ENCODE data around the gene RTP3.

RTP3 gene

GRCh38 chr3:46454209-46454595, 43.6 kb upstream of the RTP3 start:
- no peak overlapping the region for H3K27ac ChIP-seq
- no peaks in the 10 kb centered on the region for H3K27me3 ChIP-seq (ENCODE audit: insufficient read depth, low read depth)
- no peak for TF ChIP-seq CTCF (conservative IDR thresholded peaks at IDR 0.05; ENCODE audit: low read depth, low read length)
- no peaks in the 10 kb centered on the region for H3K4me1 ChIP-seq (ENCODE audit: low read depth, poor library complexity, severe bottlenecking)
- no peaks in the 10 kb centered on the region for H3K79me2 ChIP-seq (ENCODE audit: insufficient read depth, low read depth)
- no peak overlapping the region for H3K4me2 ChIP-seq
- no peak overlapping the region for H2AFZ ChIP-seq (ENCODE audit: low read depth)
- no peak overlapping the region for H3K9ac ChIP-seq
- no peaks in the 10 kb centered on the region for H3K36me3 ChIP-seq (ENCODE audit: insufficient read depth)
- no peaks in the 10 kb centered on the region for H4K20me1 ChIP-seq (ENCODE audit: insufficient read depth)
- H3K4me3 ChIP-seq (IDR thresholded peaks at IDR 0.05; ENCODE audit: insufficient read depth, low read depth, low read length), result no peak overlapping the region

- no peak overlapping the region for H3K4me2 ChIP-seq
Measured at GRCh38 chr3:46454606-46455005, 43.2 kb upstream of the RTP3 start.

GRCh38 chr3:46455231-46456115, 42.3 kb upstream of the RTP3 start:
- no peak overlapping the region for H3K4me2 ChIP-seq
- no peak overlapping the region for H3K27ac ChIP-seq

More at GRCh38 chr3:46454606-46455005, 43.2 kb upstream of the RTP3 start:
- Histone ChIP-seq H3K4me1 (ENCODE audit: low read depth, poor library complexity, severe bottlenecking) (no peaks in the 10 kb centered on the region), H3K27me3 (ENCODE audit: insufficient read depth, low read depth) (no peaks in the 10 kb centered on the region), H3K9ac (no peak overlapping the region), H3K79me2 (ENCODE audit: insufficient read depth, low read depth) (no peaks in the 10 kb centered on the region), H4K20me1 (ENCODE audit: insufficient read depth) (no peaks in the 10 kb centered on the region), H2AFZ (ENCODE audit: low read depth) (no peak overlapping the region), H3K4me3 (IDR thresholded peaks at IDR 0.05; ENCODE audit: insufficient read depth, low read depth, low read length) (no peak overlapping the region), H3K36me3 (ENCODE audit: insufficient read depth) (no peaks in the 10 kb centered on the region), H3K27ac (no peak overlapping the region)
- no peak for TF ChIP-seq CTCF (conservative IDR thresholded peaks at IDR 0.05; ENCODE audit: low read depth, low read length)

GRCh38 chr3:46456118-46456517, 41.7 kb upstream of the RTP3 start:
- Histone ChIP-seq H3K27ac (no peak overlapping the region), H3K4me3 (IDR thresholded peaks at IDR 0.05; ENCODE audit: insufficient read depth, low read depth, low read length) (no peak overlapping the region), H3K9ac (no peak overlapping the region), H2AFZ (ENCODE audit: low read depth) (no peak overlapping the region), H3K36me3 (ENCODE audit: insufficient read depth) (no peaks in the 10 kb centered on the region), H3K4me1 (ENCODE audit: low read depth, poor library complexity, severe bottlenecking) (no peaks in the 10 kb centered on the region), H3K4me2 (no peak overlapping the region), H3K79me2 (ENCODE audit: insufficient read depth, low read depth) (no peaks in the 10 kb centered on the region), H4K20me1 (ENCODE audit: insufficient read depth) (no peaks in the 10 kb centered on the region), H3K27me3 (ENCODE audit: insufficient read depth, low read depth) (no peaks in the 10 kb centered on the region)
- no peak for TF ChIP-seq CTCF (conservative IDR thresholded peaks at IDR 0.05; ENCODE audit: low read depth, low read length)

More at GRCh38 chr3:46455231-46456115, 42.3 kb upstream of the RTP3 start:
- H4K20me1 ChIP-seq (ENCODE audit: insufficient read depth), result no peaks in the 10 kb centered on the region
- TF ChIP-seq CTCF (conservative IDR thresholded peaks at IDR 0.05; ENCODE audit: low read depth, low read length), result no peak
- no peaks in the 10 kb centered on the region for H3K79me2 ChIP-seq (ENCODE audit: insufficient read depth, low read depth)
- no peaks in the 10 kb centered on the region for H3K36me3 ChIP-seq (ENCODE audit: insufficient read depth)
- H3K4me1 ChIP-seq (ENCODE audit: low read depth, poor library complexity, severe bottlenecking), result no peaks in the 10 kb centered on the region
- H2AFZ ChIP-seq (ENCODE audit: low read depth), result no peak overlapping the region
- no peak overlapping the region for H3K4me3 ChIP-seq (IDR thresholded peaks at IDR 0.05; ENCODE audit: insufficient read depth, low read depth, low read length)
- H3K27me3 ChIP-seq (ENCODE audit: insufficient read depth, low read depth), result no peaks in the 10 kb centered on the region
- no peak overlapping the region for H3K9ac ChIP-seq

Measured in KMS-11 (cell line).